ENCODE data around the gene C2orf92.

The C2orf92 gene

GRCh38 chr2:97749581-97749980 lies 80.1 kb downstream of the C2orf92 start:
- DNase-seq, result no peak

GRCh38 chr2:97750017-97750416 lies 80.5 kb downstream of the C2orf92 start:
- DNase-seq, result no peak

- DNase-seq, result no peak
These were observed 82.2 kb downstream of the C2orf92 start for GRCh38 chr2:97751752-97752151.
